NB4 (cell line): ENCODE data around the gene KLHL41.

Source experiments
- DNase-seq: peaks from one replicate; pipeline ENCODE4 v3.0.0; 2010; ENCODE audit warnings: low read depth
- H3K4me3 ChIP-seq: one replicate; pipeline ENCODE4 v1.5.1; 2011; ENCODE audit warnings: mild to moderate bottlenecking, low read depth, low read length, moderate library complexity
- CTCF ChIP-seq: IDR thresholded peaks from one replicate; pipeline ENCODE4 v1.5.1; 2012; ENCODE audit warnings: low read depth, low read length
- MAX ChIP-seq: IDR thresholded peaks from 2 replicates; pipeline ENCODE4 v1.6.1; 2011; ENCODE audit warnings: low read depth, low read length
- MYC ChIP-seq: IDR thresholded peaks from 2 replicates; pipeline ENCODE4 v1.6.1; 2011; ENCODE audit warnings: low read depth, low read length
- POLR2A ChIP-seq: IDR thresholded peaks from 2 replicates; pipeline ENCODE4 v1.6.1; 2011; ENCODE audit warnings: mild to moderate bottlenecking; ENCODE audit not compliant: insufficient read length; ENCODE audit errors: extremely low read depth

KLHL41 gene

GRCh38 chr2:169491378-169491777 lies 18.1 kb upstream of the KLHL41 start:
- no peak for DNase-seq
- TF ChIP-seq POLR2A = no peak
- TF ChIP-seq MAX = no peak
- no peak for TF ChIP-seq CTCF
- no peak for TF ChIP-seq MYC
- no peak overlapping the region for H3K4me3 ChIP-seq

- TF ChIP-seq POLR2A (no peak), CTCF (no peak), MAX (no peak), MYC (no peak)
- no peak for DNase-seq
These were observed 16.1 kb upstream of the KLHL41 start for GRCh38 chr2:169493360-169493759.

GRCh38 chr2:169495310-169495928 lies 14.1 kb upstream of the KLHL41 start:
- TF ChIP-seq POLR2A (no peak), MAX (no peak), CTCF (no peak), MYC (no peak)
- H3K4me3 ChIP-seq = no peak overlapping the region

More at GRCh38 chr2:169493360-169493759, 16.1 kb upstream of the KLHL41 start:
- no peak overlapping the region for H3K4me3 ChIP-seq

GRCh38 chr2:169504651-169505050 lies 4.9 kb upstream of the KLHL41 start:
- no peak for DNase-seq
- no peak overlapping the region for H3K4me3 ChIP-seq
- TF ChIP-seq POLR2A = no peak
- no peak for TF ChIP-seq CTCF
- no peak for TF ChIP-seq MAX
- TF ChIP-seq MYC = no peak

More at GRCh38 chr2:169495310-169495928, 14.1 kb upstream of the KLHL41 start:
- DNase-seq = no peak

- TF ChIP-seq POLR2A = no peak
- no peak for DNase-seq
These were observed 1.8 kb upstream of the KLHL41 start for GRCh38 chr2:169507698-169508097.

GRCh38 chr2:169509955-169510354 lies 453 bp downstream of the KLHL41 start:
- TF ChIP-seq MYC (no peak), CTCF (no peak), MAX (no peak), POLR2A (no peak)
- H3K4me3 ChIP-seq = no peak overlapping the region
- no peak for DNase-seq

More at GRCh38 chr2:169507698-169508097, 1.8 kb upstream of the KLHL41 start:
- H3K4me3 ChIP-seq = no peak overlapping the region
